Measurements from ENCODE around the gene LMAN1L.
"Not testable (repeated sequence)": the region's sequence is repeated elsewhere in the genome, so short reads cannot be mapped to it uniquely, and the experiment has no call there.

The LMAN1L gene

DNA sequence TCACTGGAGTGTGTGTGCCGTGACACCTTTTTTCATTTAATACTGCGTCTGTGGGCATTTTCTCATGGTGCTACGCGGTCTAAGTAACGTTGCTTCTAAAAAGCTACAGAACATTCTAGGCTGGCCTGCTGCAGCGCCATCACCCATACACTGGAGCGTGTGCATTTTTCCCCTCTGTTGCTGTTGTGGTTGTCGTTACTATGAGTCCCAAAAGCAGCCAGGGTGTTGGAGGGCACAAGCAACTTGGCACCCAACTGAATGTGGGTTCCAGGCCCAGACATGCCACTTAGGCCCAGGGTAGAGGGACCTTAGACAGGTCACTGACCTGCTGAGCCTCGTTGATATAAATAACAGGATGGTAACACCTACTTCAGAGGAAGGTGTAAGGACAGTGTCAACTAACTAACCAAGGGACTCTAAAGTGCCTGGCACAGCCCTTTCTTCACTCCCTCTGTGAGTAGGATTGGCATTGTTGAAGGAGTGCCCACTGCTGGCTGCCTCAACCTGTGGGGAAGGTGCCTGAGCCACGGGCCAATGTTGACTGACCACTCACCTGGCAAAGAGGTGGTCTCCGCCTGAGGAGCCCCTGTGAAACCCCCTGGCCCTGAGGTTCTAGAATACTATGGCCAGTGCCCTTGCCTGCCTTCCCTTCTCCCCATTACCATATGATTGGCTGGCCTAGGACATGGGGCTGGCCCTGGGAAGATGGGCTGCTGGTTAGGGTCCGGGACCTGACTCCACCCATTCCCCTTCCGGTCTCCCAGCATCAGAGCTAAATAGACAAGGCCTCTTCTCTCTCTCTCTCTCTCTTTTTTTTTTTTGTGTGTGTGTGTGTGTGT, 27.2 kb upstream of the LMAN1L start:
- Histone ChIP-seq H3K4me1 (ENCODE audit: control insufficient read depth, insufficient read depth, low read length) (peaks cover 35% of the 10 kb centered on the region), H3K4me3 (ENCODE audit: low read length) (peak overlapping the region; percentile 45), H3K9ac (ENCODE audit: low read length) (peak overlapping the region; percentile 12), H3K27ac (ENCODE audit: low read depth, low read length) (peak overlapping the region; percentile 10), H3K27me3 (ENCODE audit: control insufficient read depth, insufficient read depth, low read length) (no peaks in the 10 kb centered on the region), H3K36me3 (ENCODE audit: control insufficient read depth, insufficient read depth, low read length) (no peaks in the 10 kb centered on the region)

DNA sequence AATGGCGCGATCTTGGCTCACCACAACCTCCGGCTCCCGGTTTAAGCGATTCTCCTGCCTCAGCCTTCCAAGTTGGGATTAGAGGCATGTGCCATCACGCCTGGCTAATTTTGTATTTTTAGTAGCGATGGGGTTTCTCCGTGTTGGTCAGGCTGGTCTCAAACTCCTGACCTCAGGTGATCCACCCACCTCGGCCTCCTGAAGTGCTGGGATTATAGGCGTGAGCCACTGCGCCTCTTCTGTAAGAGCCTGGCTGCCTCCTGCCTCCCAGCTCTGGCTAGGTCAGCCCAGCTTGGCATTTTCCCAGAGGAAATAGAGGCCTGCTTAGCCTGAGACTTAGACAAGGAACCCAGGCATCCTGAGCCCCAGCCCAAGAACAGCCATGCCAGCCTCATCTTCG, 26.6 kb upstream of the LMAN1L start:
- not testable (repeated sequence) for H3K4me3 ChIP-seq (ENCODE audit: low read length); H3K27me3 ChIP-seq (ENCODE audit: control insufficient read depth, insufficient read depth, low read length); H3K36me3 ChIP-seq (ENCODE audit: control insufficient read depth, insufficient read depth, low read length); H3K27ac ChIP-seq (ENCODE audit: low read depth, low read length)
- H3K9ac ChIP-seq (ENCODE audit: low read length), result peak overlapping the region; percentile 46
- H3K4me1 ChIP-seq (ENCODE audit: control insufficient read depth, insufficient read depth, low read length), result peaks cover 37% of the 10 kb centered on the region

DNA sequence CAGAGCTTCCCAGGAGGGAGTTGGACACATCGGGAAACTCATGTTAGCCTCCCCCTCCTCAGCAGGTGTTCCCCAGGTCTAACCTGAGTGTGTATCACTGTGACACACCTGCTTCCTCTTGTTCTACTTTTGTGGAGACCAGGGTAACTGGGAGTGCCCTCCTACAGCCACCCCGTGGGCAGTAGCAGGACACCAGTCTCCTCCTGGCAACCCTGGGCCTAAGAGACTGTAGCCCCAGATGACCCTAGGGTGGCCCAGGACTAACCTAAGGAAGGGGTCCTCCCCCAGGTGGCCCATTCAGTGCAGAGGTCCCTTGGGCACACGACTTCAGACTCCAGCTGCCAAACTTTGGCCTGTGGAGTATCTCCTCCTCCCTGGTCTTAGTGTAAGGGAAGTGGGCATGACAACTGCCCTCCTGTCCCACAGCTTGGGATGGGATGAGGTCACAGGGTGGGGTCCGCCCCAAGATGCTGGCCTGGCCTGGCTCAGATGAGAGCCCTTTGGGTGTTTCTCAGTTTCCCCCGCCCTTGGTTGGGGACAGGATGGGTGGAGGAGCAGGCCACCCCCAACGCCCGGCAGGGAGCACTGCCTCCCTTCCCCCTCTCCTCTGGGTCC, 26.0 kb upstream of the LMAN1L start:
- no peaks in the 10 kb centered on the region for H3K27me3 ChIP-seq (ENCODE audit: control insufficient read depth, insufficient read depth, low read length)
- H3K4me1 ChIP-seq (ENCODE audit: control insufficient read depth, insufficient read depth, low read length), result peaks cover 33% of the 10 kb centered on the region
- H3K9ac ChIP-seq (ENCODE audit: low read length), result peak overlapping the region; percentile 46
- no peak overlapping the region for H3K4me3 ChIP-seq (ENCODE audit: low read length)
- H3K27ac ChIP-seq (ENCODE audit: low read depth, low read length), result no peak overlapping the region
- no peaks in the 10 kb centered on the region for H3K36me3 ChIP-seq (ENCODE audit: control insufficient read depth, insufficient read depth, low read length)

DNA sequence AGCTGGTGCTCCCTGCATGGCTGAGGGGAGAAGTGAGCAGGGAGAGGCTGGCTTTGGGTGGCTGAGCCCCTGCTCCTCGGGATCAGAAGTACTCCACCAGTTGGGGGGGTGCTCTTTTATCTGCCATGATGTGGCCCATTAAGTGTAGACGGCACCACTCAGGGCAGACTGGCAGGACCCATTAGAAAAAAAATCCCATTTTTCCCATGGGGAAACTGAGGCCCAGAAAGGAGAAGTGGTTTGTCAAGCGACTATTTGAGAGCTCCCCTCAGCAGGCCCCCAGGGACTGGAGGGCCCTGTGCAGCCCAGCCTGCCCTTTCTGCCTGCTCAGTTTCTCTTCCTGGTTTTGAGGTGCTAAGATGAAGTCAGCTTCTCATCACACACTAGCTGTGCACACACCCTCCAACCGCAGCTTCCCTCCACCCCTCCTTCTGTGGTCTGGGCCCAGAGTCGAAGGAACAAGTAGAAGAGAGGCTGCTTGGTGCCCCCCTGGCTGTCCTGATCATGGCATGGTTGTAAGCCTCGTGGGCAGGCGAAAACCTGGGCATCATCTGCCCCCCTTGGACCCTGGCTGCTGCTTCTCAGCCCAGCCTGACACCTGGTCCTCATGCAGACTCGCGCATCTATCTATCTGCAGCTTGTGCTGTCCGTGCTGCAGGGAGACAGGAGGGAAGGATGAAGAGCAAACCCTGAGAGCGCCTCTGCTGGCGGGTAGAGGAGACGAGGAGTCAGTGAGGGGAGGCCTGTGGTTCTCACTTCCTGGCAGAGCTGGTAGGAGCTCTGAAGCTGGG, 25.2 kb upstream of the LMAN1L start:
- Histone ChIP-seq H3K27ac (ENCODE audit: low read depth, low read length) (no peak overlapping the region), H3K27me3 (ENCODE audit: control insufficient read depth, insufficient read depth, low read length) (no peaks in the 10 kb centered on the region), H3K4me1 (ENCODE audit: control insufficient read depth, insufficient read depth, low read length) (peaks cover 32% of the 10 kb centered on the region), H3K9ac (ENCODE audit: low read length) (peak overlapping the region; percentile 26), H3K36me3 (ENCODE audit: control insufficient read depth, insufficient read depth, low read length) (no peaks in the 10 kb centered on the region), H3K4me3 (ENCODE audit: low read length) (no peak overlapping the region)

DNA sequence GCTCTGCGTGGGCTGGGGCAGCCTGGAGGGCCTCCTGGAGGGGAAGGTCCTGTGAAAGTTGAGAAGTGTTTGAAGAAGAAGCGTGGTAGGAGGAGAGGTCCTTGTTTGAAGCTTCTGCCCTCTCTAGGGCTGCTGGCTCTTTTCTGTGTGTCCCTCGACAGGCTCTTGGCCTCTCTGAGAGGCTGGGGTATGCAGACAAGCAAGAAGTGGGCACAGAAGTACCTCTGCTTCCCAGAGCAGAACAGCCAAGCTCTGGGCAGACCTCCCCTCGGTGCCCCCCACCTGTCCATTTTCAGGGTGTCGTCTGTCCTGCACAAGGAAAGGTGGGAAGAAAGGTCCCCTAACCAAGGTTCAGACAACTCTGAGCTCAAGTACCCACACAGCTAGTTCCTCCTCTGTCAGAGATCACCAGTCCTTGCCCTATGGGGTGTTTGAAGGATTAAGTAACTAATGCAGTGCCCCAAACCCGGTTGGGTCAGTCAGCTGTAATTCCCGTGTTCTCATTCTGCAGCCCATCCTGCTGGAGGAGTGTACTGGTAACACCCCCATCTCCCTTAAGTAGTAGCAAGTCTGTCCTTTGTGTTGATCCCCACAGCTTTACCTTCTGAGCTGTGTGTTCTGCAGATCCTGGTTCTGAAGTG, 24.5 kb upstream of the LMAN1L start:
- Histone ChIP-seq H3K4me3 (ENCODE audit: low read length) (peak overlapping the region; percentile 40), H3K9ac (ENCODE audit: low read length) (peak overlapping the region; percentile 1)

DNA sequence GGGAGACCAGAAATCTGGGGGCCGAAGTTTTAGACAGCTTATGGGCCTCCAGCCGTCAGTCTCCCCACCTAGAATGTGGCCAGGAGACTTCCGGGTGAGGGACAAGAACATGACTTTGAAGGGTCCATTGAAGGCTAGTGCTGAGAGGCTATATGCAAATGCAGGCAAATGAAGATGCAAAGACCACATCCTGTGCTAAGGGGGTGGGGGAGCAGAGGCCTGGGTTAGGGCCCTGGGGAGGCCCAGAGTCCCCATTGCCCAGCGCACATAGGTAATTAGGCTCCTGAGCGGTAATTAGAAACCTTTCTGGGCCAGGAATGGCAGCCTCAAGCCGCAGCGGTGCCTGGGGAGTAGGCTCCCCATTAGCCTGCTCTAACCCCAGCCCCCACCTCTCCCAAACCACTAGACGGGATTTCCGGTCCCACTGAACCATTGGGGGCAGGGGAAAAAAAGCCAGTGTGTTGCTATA, 23.9 kb upstream of the LMAN1L start:
- H3K4me1 ChIP-seq (ENCODE audit: control insufficient read depth, insufficient read depth, low read length), result peaks cover 21% of the 10 kb centered on the region
- H3K4me3 ChIP-seq (ENCODE audit: low read length), result peak overlapping the region; percentile 40
- H3K27ac ChIP-seq (ENCODE audit: low read depth, low read length), result no peak overlapping the region
- no peaks in the 10 kb centered on the region for H3K36me3 ChIP-seq (ENCODE audit: control insufficient read depth, insufficient read depth, low read length)
- peak overlapping the region; percentile 1 for H3K9ac ChIP-seq (ENCODE audit: low read length)
- no peaks in the 10 kb centered on the region for H3K27me3 ChIP-seq (ENCODE audit: control insufficient read depth, insufficient read depth, low read length)

More for the DNA sequence above, 24.5 kb upstream of the LMAN1L start:
- Histone ChIP-seq H3K27me3 (ENCODE audit: control insufficient read depth, insufficient read depth, low read length) (no peaks in the 10 kb centered on the region), H3K36me3 (ENCODE audit: control insufficient read depth, insufficient read depth, low read length) (no peaks in the 10 kb centered on the region), H3K27ac (ENCODE audit: low read depth, low read length) (no peak overlapping the region), H3K4me1 (ENCODE audit: control insufficient read depth, insufficient read depth, low read length) (peaks cover 27% of the 10 kb centered on the region)

DNA sequence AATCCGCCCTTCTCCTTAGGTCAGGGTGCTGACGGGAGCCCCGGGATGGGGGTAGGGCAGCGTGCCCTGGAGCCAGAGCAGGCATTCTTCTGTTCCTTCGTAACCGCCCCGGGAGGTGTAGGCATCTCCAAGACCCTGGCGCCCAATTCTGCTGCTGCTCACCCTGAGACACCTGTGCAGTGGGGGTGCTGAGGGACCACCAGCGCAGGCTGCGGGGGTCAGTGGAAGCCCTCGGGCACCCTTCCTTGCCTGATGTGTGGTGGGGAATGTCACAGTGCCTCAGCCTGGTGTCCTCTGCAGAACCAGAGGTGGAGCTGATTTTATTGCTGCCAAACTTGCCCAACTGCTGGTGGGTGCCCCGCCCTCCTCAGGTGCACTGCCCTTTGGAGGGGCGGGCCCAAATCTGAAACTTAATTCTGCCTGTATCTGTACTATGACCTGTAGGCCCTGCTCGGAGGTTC, 23.4 kb upstream of the LMAN1L start:
- H3K27me3 ChIP-seq (ENCODE audit: control insufficient read depth, insufficient read depth, low read length), result no peaks in the 10 kb centered on the region
- H3K27ac ChIP-seq (ENCODE audit: low read depth, low read length), result no peak overlapping the region
- no peak overlapping the region for H3K9ac ChIP-seq (ENCODE audit: low read length)
- peak overlapping the region; percentile 44 for H3K4me3 ChIP-seq (ENCODE audit: low read length)
- H3K4me1 ChIP-seq (ENCODE audit: control insufficient read depth, insufficient read depth, low read length), result peaks cover 19% of the 10 kb centered on the region
- no peaks in the 10 kb centered on the region for H3K36me3 ChIP-seq (ENCODE audit: control insufficient read depth, insufficient read depth, low read length)

DNA sequence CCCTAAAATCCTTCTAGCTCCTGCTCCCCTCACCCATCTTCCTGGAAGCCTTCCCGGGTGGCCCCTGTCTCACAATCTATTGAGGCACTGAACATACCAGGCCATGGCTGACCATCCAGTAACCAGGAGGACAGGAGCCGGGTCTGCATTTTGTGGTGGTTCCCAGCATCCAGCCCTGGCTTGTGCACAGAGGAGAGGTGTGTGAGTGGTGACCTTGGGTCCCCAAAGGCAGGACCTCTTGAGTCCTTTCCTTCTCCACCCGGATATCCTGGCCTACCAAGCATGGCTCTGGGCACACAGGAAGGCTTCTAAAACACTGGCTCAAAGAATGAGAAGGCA, 22.9 kb upstream of the LMAN1L start:
- no peaks in the 10 kb centered on the region for H3K36me3 ChIP-seq (ENCODE audit: control insufficient read depth, insufficient read depth, low read length)
- peak overlapping the region; percentile 44 for H3K4me3 ChIP-seq (ENCODE audit: low read length)
- H3K27ac ChIP-seq (ENCODE audit: low read depth, low read length), result peak overlapping the region; percentile 62
- H3K9ac ChIP-seq (ENCODE audit: low read length), result peak overlapping the region; percentile 18
- H3K4me1 ChIP-seq (ENCODE audit: control insufficient read depth, insufficient read depth, low read length), result peaks cover 19% of the 10 kb centered on the region
- no peaks in the 10 kb centered on the region for H3K27me3 ChIP-seq (ENCODE audit: control insufficient read depth, insufficient read depth, low read length)

DNA sequence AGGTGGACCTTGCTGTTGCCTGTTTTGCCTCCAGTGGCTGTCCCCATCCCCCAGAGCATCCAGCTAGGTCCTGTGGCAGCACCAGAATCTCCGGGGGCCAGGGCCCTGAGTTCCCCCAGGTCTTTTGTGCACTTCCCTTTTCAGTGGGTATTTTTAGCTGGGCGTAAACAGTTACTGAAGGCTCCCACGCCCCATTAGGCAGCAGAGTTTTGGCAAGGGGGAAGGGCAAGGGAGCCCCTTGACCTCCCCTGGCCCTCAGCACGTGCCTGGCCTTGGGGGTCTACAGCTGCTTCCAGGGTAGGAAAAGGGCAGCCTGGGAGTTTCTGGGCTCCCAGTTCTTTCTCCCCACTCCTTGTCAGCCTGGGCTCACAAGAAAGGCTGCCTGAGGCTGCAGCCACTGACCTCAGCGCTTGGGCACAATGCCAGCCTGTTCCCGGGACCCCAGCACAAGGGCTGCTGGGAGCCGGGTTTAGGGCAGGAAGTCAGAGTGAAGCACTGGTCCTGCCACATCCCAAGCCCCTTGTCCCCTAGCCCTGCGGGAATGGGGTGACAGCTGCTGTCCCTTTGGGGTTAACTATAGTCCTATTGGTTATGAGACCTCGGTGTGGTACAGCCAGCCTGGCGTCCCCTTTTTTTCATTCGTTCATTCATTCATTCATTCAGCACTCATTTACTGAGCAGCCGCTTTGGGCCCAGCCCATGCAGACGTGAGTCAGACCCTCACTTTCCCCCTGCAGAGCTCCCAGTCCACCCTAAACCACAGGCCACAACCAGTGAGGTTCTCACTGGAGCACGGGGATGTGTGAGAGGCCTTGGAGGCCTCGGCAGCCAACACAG, 22.3 kb upstream of the LMAN1L start:
- no peak overlapping the region for H3K9ac ChIP-seq (ENCODE audit: low read length)
- no peaks in the 10 kb centered on the region for H3K27me3 ChIP-seq (ENCODE audit: control insufficient read depth, insufficient read depth, low read length)
- peak overlapping the region; percentile 62 for H3K27ac ChIP-seq (ENCODE audit: low read depth, low read length)
- H3K4me1 ChIP-seq (ENCODE audit: control insufficient read depth, insufficient read depth, low read length), result peaks cover 19% of the 10 kb centered on the region
- peak overlapping the region; percentile 44 for H3K4me3 ChIP-seq (ENCODE audit: low read length)
- H3K36me3 ChIP-seq (ENCODE audit: control insufficient read depth, insufficient read depth, low read length), result no peaks in the 10 kb centered on the region

DNA sequence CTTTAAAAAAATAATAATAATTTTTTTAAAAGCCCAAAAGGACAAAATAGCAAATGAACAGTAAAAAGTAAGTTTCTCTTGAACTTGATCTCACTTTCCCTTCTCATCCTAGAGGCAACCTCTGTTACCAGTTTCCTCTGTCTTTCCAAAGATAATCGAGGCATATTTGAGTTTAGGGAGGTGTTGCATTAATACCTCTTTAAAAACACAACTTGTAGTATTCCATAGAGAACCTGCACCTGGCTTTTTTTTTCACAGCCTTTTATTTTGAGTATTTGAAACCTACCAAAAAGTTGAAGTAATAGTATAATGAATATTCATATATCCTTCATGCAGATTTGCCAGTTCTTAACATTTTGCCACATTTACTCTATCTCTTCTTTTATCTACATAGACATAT, 21.6 kb upstream of the LMAN1L start:
- H3K27ac ChIP-seq (ENCODE audit: low read depth, low read length), result no peak overlapping the region
- peaks cover 19% of the 10 kb centered on the region for H3K4me1 ChIP-seq (ENCODE audit: control insufficient read depth, insufficient read depth, low read length)
- H3K9ac ChIP-seq (ENCODE audit: low read length), result no peak overlapping the region
- H3K4me3 ChIP-seq (ENCODE audit: low read length), result no peak overlapping the region
- no peaks in the 10 kb centered on the region for H3K27me3 ChIP-seq (ENCODE audit: control insufficient read depth, insufficient read depth, low read length)
- no peaks in the 10 kb centered on the region for H3K36me3 ChIP-seq (ENCODE audit: control insufficient read depth, insufficient read depth, low read length)

DNA sequence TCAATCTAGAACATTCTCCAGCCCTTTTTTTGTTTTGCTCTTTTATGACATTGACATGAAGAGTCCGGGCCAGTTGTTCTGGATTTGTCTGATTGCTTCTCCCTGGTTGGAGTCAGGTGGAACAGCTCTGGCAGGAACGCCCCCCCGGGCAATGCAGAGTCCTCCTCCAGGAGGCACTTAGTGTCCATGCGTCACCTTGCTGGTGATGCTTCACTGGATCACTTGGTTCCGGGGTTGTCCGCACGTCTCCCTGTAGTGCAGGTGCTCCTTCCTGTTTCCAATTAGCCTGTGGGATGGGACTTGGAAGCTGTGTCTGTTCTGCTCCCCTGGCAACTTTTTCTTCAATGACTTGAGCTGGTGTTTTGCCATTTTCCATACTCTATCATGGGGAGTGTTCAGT, 21.0 kb upstream of the LMAN1L start:
- Histone ChIP-seq H3K4me3 (ENCODE audit: low read length) (no peak overlapping the region), H3K27ac (ENCODE audit: low read depth, low read length) (no peak overlapping the region), H3K9ac (ENCODE audit: low read length) (no peak overlapping the region), H3K27me3 (ENCODE audit: control insufficient read depth, insufficient read depth, low read length) (no peaks in the 10 kb centered on the region), H3K36me3 (ENCODE audit: control insufficient read depth, insufficient read depth, low read length) (no peaks in the 10 kb centered on the region), H3K4me1 (ENCODE audit: control insufficient read depth, insufficient read depth, low read length) (peaks cover 16% of the 10 kb centered on the region)

All from rectal smooth muscle tissue (tissue), 1 donor.